Measurements from ENCODE around the gene NGEF.

DNA sequence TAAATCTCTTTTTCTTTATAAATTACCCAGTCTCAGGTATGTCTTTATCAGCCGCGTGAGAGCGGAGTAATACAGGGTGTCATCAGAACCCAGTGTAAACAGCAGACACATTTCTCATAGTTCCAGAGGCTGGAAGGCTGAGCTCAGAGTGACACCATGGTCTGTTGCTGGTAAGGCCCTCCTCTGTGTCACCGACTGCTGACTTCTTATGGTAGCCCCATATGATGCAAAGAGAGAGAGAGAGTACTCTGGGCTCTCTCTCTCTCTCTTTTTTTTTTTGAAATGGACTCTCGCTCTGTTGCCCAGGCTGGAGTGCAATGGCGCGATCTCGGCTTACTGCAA is 83.0 kb downstream of the NGEF start:
- TF ChIP-seq, protein P1, sequence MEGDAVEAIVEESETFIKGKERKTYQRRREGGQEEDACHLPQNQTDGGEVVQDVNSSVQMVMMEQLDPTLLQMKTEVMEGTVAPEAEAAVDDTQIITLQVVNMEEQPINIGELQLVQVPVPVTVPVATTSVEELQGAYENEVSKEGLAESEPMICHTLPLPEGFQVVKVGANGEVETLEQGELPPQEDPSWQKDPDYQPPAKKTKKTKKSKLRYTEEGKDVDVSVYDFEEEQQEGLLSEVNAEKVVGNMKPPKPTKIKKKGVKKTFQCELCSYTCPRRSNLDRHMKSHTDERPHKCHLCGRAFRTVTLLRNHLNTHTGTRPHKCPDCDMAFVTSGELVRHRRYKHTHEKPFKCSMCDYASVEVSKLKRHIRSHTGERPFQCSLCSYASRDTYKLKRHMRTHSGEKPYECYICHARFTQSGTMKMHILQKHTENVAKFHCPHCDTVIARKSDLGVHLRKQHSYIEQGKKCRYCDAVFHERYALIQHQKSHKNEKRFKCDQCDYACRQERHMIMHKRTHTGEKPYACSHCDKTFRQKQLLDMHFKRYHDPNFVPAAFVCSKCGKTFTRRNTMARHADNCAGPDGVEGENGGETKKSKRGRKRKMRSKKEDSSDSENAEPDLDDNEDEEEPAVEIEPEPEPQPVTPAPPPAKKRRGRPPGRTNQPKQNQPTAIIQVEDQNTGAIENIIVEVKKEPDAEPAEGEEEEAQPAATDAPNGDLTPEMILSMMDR (IDR thresholded peaks at IDR 0.05), result no peak
- no peak for TF ChIP-seq POLR2AphosphoS5 (IDR thresholded peaks at IDR 0.05)
